Measurements from ENCODE around the gene AATK. TPM values are rescaled to one million over a fixed set of nuclear protein-coding genes. Genes with fewer than 3 reads are reported as not detected.

AATK gene
- polyA plus RNA-seq, 2 of the 4 experiments (the other 2 are of a cell fraction): 0.26 to 0.37 TPM

GRCh38 chr17:81131486-81132196 is 34.4 kb downstream of the AATK start:
- DNase-seq (ENCODE audit: low read depth in 1 of 2, low spot score in 1 of 2) (no peak), ATAC-seq (no peak), FAIRE-seq (no peak)
- H3K9me3 ChIP-seq: no peaks in the 10 kb centered on the region
- H3K4me2 ChIP-seq: no peak overlapping the region
- ChIA-PET CTCF (interaction anchor here (0.6 to 5.5 kb wide), 9 partner anchors 9 to 98 kb away, joined by 3 to 51 read pairs (median 4); no protein-coding TSS in a partner anchor), POLR2A (no interaction called here)
- WGBS (ENCODE audit: missing lambda C conversion rate): 79% methylated on average over 14 of the region's 14 CpGs
- H3K4me1 ChIP-seq: no peaks in the 10 kb centered on the region
- H3K27ac ChIP-seq: no peak overlapping the region
- no peak for TF ChIP-seq PBX3 (IDR thresholded peaks at IDR 0.05)
- no peak for TF ChIP-seq ZSCAN20 (CRISPR knock-in tag; IDR thresholded peaks at IDR 0.05)
- TF ChIP-seq HOXA7 (CRISPR knock-in tag; IDR thresholded peaks at IDR 0.05): no peak
- TF ChIP-seq TP53 (CRISPR knock-in tag; IDR thresholded peaks at IDR 0.05): no peak
- no peak for TF ChIP-seq FOXS1 (CRISPR knock-in tag; IDR thresholded peaks at IDR 0.05)
- no peak for TF ChIP-seq POLR2A (IDR thresholded peaks at IDR 0.05; ENCODE audit: low read length)
- no peak for TF ChIP-seq NR3C1 (IDR thresholded peaks at IDR 0.05)
- no peak for TF ChIP-seq EHF (CRISPR knock-in tag; IDR thresholded peaks at IDR 0.05)
- TF ChIP-seq SREBF2 (IDR thresholded peaks at IDR 0.05): no peak
- no peak for TF ChIP-seq EHMT2 (IDR thresholded peaks at IDR 0.05; ENCODE audit: low read depth)
- no peak for TF ChIP-seq JUNB (IDR thresholded peaks at IDR 0.05)
- no peak for TF ChIP-seq ZNF302 (CRISPR knock-in tag; IDR thresholded peaks at IDR 0.05)
- no peak for TF ChIP-seq PHF8 (IDR thresholded peaks at IDR 0.05; ENCODE audit: borderline replicate concordance, low read depth)
- no peak for TF ChIP-seq MYC (IDR thresholded peaks at IDR 0.05; ENCODE audit: borderline replicate concordance, low read length)
- TF ChIP-seq HES2 (IDR thresholded peaks at IDR 0.05): no peak
- TF ChIP-seq CHD4 (IDR thresholded peaks at IDR 0.05; ENCODE audit: borderline replicate concordance): no peak
- TF ChIP-seq REST (IDR thresholded peaks at IDR 0.05): no peak
- no peak for TF ChIP-seq MAX (IDR thresholded peaks at IDR 0.05)
- TF ChIP-seq ATOH8 (CRISPR knock-in tag; IDR thresholded peaks at IDR 0.05; ENCODE audit: low read depth): no peak
- H3K4me3 ChIP-seq: no peak overlapping the region

Data from A549 (cell line).